ENCODE data around the gene SPIRE1. TPM values are rescaled to one million over a fixed set of nuclear protein-coding genes. Genes with fewer than 3 reads are reported as not detected.

The SPIRE1 gene
- total and polyA plus RNA-seq, 2 of the 4 experiments (the other 2 are of a cell fraction): 11.6 to 31.4 TPM

GRCh38 chr18:12463191-12463590 lies 194.7 kb downstream of the SPIRE1 start:
- Histone ChIP-seq H3K4me3 (ENCODE audit: insufficient read depth, low read depth, low read length) (no peak overlapping the region), H2BK20ac (ENCODE audit: low read depth, low read length) (no peak overlapping the region), H2AK9ac (replicated peaks; ENCODE audit: low read depth, low read length, poor library complexity) (no peak overlapping the region), H4K91ac (ENCODE audit: insufficient read depth, low read depth, low read length) (no peak overlapping the region), H2BK120ac (ENCODE audit: low read depth, low read length) (no peak overlapping the region), H3K79me1 (ENCODE audit: low read depth in 1 of 2, low read length in 2 of 2) (peaks cover 0 to 4% of the 10 kb centered on the region in 2 experiments; a peak in 2 of 4 replicates), H2BK5ac (ENCODE audit: low read depth, low read length, poor library complexity, severe bottlenecking) (no peak overlapping the region), H3K23ac (ENCODE audit: low read depth, low read length) (no peak overlapping the region), H3K14ac (replicated peaks; ENCODE audit: low read depth, low read length) (no peak overlapping the region), H4K5ac (ENCODE audit: low read depth, low read length) (no peak overlapping the region), H4K20me1 (ENCODE audit: insufficient read depth, low read length) (no peaks in the 10 kb centered on the region), H2AFZ (replicated peaks; ENCODE audit: low read length, poor library complexity) (no peak overlapping the region), H3K56ac (ENCODE audit: extremely low read depth, insufficient read depth, low read length) (no peak overlapping the region), H3K4me1 (ENCODE audit: control insufficient read depth, insufficient read depth, low read length) (peaks cover 4% of the 10 kb centered on the region), H3K27ac (ENCODE audit: insufficient read depth, low read length) (no peak overlapping the region), H3K4me2 (ENCODE audit: low read depth, low read length) (no peak overlapping the region), H2BK15ac (ENCODE audit: low read depth, low read length) (no peak overlapping the region), H3K27me3 (ENCODE audit: control insufficient read depth, insufficient read depth, low read length) (no peaks in the 10 kb centered on the region), H2AK5ac (ENCODE audit: low read depth, low read length) (no peak overlapping the region), H3K9me1 (ENCODE audit: insufficient read depth, low read length) (0 out of 2 replicates have a peak, but pooled peaks cover 10% of the 10 kb centered on the region), H3K4ac (ENCODE audit: low read depth, low read length) (no peak overlapping the region), H3K9me3 (ENCODE audit: control insufficient read depth, insufficient read depth, low read length) (no peaks in the 10 kb centered on the region), H4K8ac (ENCODE audit: low read depth in 2 of 2, low read length in 2 of 2) (no peak overlapping the region), H3K36me3 (ENCODE audit: control insufficient read depth, insufficient read depth, low read length) (peaks cover 14% of the 10 kb centered on the region), H3K18ac (ENCODE audit: low read depth, low read length) (no peak overlapping the region), H3K9ac (ENCODE audit: low read depth, low read length) (no peak overlapping the region)
- CTCF ChIA-PET: interaction anchor here (0.5 to 1.1 kb wide), 3 partner anchors 12 to 90 kb away, joined by 3 to 4 read pairs (median 3); no protein-coding TSS in a partner anchor
- no peak for DNase-seq
- intact Hi-C loops (cut with micrococcal nuclease): no loop called here
- no TSS peak for BruUV-seq (replicated peaks)
- no CpG with 5 or more reads among the region's 7 CpGs for WGBS, 2 experiments (ENCODE audit: extremely low coverage in 2 of 2, insufficient read length in 1 of 2)
- POLR2A ChIA-PET (ENCODE audit: unreplicated experiment): no interaction called here
- ATAC-seq (ENCODE audit: low read depth): no peak
- TF ChIP-seq NFE2L2 (IDR thresholded peaks at IDR 0.05; ENCODE audit: low read depth, low read length): no peak
- TF ChIP-seq ELK1 (IDR thresholded peaks at IDR 0.05; ENCODE audit: borderline replicate concordance, low read depth, low read length): no peak
- TF ChIP-seq SMC3 (IDR thresholded peaks at IDR 0.05; ENCODE audit: low read depth, low read length): no peak
- no peak for TF ChIP-seq MXI1 (IDR thresholded peaks at IDR 0.05; ENCODE audit: borderline replicate concordance, low read depth, low read length)
- no peak for TF ChIP-seq BHLHE40 (IDR thresholded peaks at IDR 0.05; ENCODE audit: low read depth, low read length)
- no peak for TF ChIP-seq RAD21 (IDR thresholded peaks at IDR 0.05; ENCODE audit: low read length)
- no peak for TF ChIP-seq RCOR1 (IDR thresholded peaks at IDR 0.05; ENCODE audit: insufficient replicate concordance, low read length)
- no peak for TF ChIP-seq MAZ (IDR thresholded peaks at IDR 0.05; ENCODE audit: borderline replicate concordance, low read depth, low read length)
- TF ChIP-seq, protein P1, sequence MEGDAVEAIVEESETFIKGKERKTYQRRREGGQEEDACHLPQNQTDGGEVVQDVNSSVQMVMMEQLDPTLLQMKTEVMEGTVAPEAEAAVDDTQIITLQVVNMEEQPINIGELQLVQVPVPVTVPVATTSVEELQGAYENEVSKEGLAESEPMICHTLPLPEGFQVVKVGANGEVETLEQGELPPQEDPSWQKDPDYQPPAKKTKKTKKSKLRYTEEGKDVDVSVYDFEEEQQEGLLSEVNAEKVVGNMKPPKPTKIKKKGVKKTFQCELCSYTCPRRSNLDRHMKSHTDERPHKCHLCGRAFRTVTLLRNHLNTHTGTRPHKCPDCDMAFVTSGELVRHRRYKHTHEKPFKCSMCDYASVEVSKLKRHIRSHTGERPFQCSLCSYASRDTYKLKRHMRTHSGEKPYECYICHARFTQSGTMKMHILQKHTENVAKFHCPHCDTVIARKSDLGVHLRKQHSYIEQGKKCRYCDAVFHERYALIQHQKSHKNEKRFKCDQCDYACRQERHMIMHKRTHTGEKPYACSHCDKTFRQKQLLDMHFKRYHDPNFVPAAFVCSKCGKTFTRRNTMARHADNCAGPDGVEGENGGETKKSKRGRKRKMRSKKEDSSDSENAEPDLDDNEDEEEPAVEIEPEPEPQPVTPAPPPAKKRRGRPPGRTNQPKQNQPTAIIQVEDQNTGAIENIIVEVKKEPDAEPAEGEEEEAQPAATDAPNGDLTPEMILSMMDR (conservative IDR thresholded peaks at IDR 0.05; ENCODE audit: low read depth, low read length): no peak
- dilution Hi-C loops (cut with HindIII; ENCODE audit: low sequenced_read_pairs, unreplicated experiment): no loop called here
- in situ Hi-C loops (cut with MboI; ENCODE audit: low sequenced_read_pairs): no loop called here

All from IMR-90 (cell line).